CD4-positive, CD25-positive, alpha-beta regulatory T cell (primary cell): ENCODE measurements around the gene DIDO1. TPM values are rescaled to one million over a fixed set of nuclear protein-coding genes. Genes with fewer than 3 reads are reported as not detected.
A peak's percentile ranks its signal among the peaks of the same experiment; 100 is the strongest.

Experiments
- ATAC-seq, 2 donors: fragments of 150-1000 bp; cut with Tn5 transposase; one replicate each; pipeline ENCODE4 v1.10.0; 2021; ENCODE audit warnings: low read depth in 2 of 2, moderate number of reproducible peaks in 2 of 2, moderate library complexity in 1 of 2
- DNase-seq, 3 donors: peaks; one replicate each; pipeline versions ENCODE4 v3.0.0 to v3.0.0-alpha.2; 2012 to 2022; ENCODE audit warnings: mixed read lengths in 1 of 3
- H3K27ac ChIP-seq: one replicate; pipeline ENCODE4 v1.7.0; 2013; ENCODE audit warnings: mild to moderate bottlenecking, low read length; ENCODE audit not compliant: insufficient read depth, poor library complexity, severe bottlenecking
- H3K27me3 ChIP-seq: one replicate; pipeline ENCODE4 v1.7.0; 2013; ENCODE audit warnings: low read length; ENCODE audit not compliant: control insufficient read depth, insufficient read depth
- H3K36me3 ChIP-seq: one replicate; pipeline ENCODE4 v1.7.0; 2013; ENCODE audit warnings: mild to moderate bottlenecking, low read length, moderate library complexity; ENCODE audit not compliant: control insufficient read depth, insufficient read depth
- H3K4me1 ChIP-seq: 2 replicates; pipeline ENCODE4 v1.7.0; 2013; ENCODE audit warnings: mild to moderate bottlenecking, low read length; ENCODE audit not compliant: insufficient read depth, control insufficient read depth, poor library complexity, severe bottlenecking
- H3K4me3 ChIP-seq: one replicate; pipeline ENCODE4 v1.7.0; 2013; ENCODE audit warnings: low read depth, mild to moderate bottlenecking, low read length, moderate library complexity
- H3K9me3 ChIP-seq, 2 experiments: 1 replicate in 1 of 2; 2 replicates in 1 of 2; pipeline ENCODE4 v1.7.0; 2013; ENCODE audit warnings: low read length in 2 of 2, mild to moderate bottlenecking in 1 of 2, moderate library complexity in 1 of 2; ENCODE audit not compliant: control insufficient read depth in 2 of 2
- H3K27ac Mint-ChIP-seq, 3 donors: one replicate each; pipeline ENCODE4 v1.8.0; 2020 to 2022; ENCODE audit warnings: mild to moderate bottlenecking in 3 of 3, mixed read lengths in 3 of 3, moderate library complexity in 2 of 3
- H3K27me3 Mint-ChIP-seq: one replicate; pipeline ENCODE4 v1.8.0; 2022; ENCODE audit warnings: mild to moderate bottlenecking, mixed read lengths
- H3K36me3 Mint-ChIP-seq: one replicate; pipeline ENCODE4 v1.8.0; 2020; ENCODE audit warnings: mixed read lengths
- H3K4me1 Mint-ChIP-seq, 4 donors: one replicate each; pipeline ENCODE4 v1.8.0; 2020 to 2022; ENCODE audit warnings: mixed read lengths in 4 of 4, mild to moderate bottlenecking in 1 of 4
- H3K4me3 Mint-ChIP-seq, 4 donors: one replicate each; pipeline ENCODE4 v1.8.0; 2020 to 2022; ENCODE audit warnings: mild to moderate bottlenecking in 4 of 4, mixed read lengths in 4 of 4, moderate library complexity in 3 of 4
- H3K9me3 Mint-ChIP-seq, 7 donors: one replicate each; pipeline ENCODE4 v1.8.0; 2020 to 2022; ENCODE audit warnings: mixed read lengths in 7 of 7, mild to moderate bottlenecking in 3 of 7, moderate library complexity in 2 of 7
- polyA plus RNA-seq, 4 donors: library from polyadenylated mRNA; unstranded; fragments of 300-500 nt; fragmentation: Illumina TruSeq; gene quantifications; one replicate each; pipeline ENCODE4 v1.2.3, GENCODE V29; 2021
- total RNA-seq: library from RNA; stranded (reverse); gene quantifications from one replicate; pipeline ENCODE4 v1.2.3, GENCODE V29; 2022

Gene DIDO1
- total and polyA plus RNA-seq, 5 donors from 2014 or later = 30.9 to 80.8 (median 39.9) TPM

- H3K9me3 ChIP-seq = no peaks in the 10 kb centered on the region
- ATAC-seq = peak; percentile 42 to 47
- peak overlapping the region; percentile 88 for H3K27ac ChIP-seq
- H3K36me3 Mint-ChIP-seq = peaks cover 6% of the 10 kb centered on the region
- H3K36me3 ChIP-seq = peaks cover 4% of the 10 kb centered on the region
- no peaks in the 10 kb centered on the region for H3K27me3 ChIP-seq
- H3K4me3 ChIP-seq = peak overlapping the region; percentile 76
- peaks cover 42 to 92% (median 70%) of the 10 kb centered on the region in 4 donors for H3K4me1 Mint-ChIP-seq
- peak overlapping the region; percentile 69 to 91 (median 84) for H3K4me3 Mint-ChIP-seq
- H3K9me3 Mint-ChIP-seq = no peaks in the 10 kb centered on the region
- H3K27ac Mint-ChIP-seq = peak overlapping the region; percentile 57 to 89 (median 81)
- H3K4me1 ChIP-seq = peaks cover 93% of the 10 kb centered on the region
- no peaks in the 10 kb centered on the region for H3K27me3 Mint-ChIP-seq
- peak in 2 of 3 donors; percentile 49 to 80 for DNase-seq
These were observed 7.5 kb downstream of the DIDO1 start for GRCh38 chr20:62918831-62919230.

- no peaks in the 10 kb centered on the region for H3K9me3 Mint-ChIP-seq
- H3K27ac ChIP-seq = peak overlapping the region; percentile 88
- no peaks in the 10 kb centered on the region for H3K27me3 Mint-ChIP-seq
- H3K27me3 ChIP-seq = no peaks in the 10 kb centered on the region
- peak overlapping the region; percentile 57 to 89 (median 81) for H3K27ac Mint-ChIP-seq
- H3K36me3 ChIP-seq = peaks cover 11% of the 10 kb centered on the region
- peak overlapping the region; percentile 76 for H3K4me3 ChIP-seq
- H3K4me1 Mint-ChIP-seq = peaks cover 40 to 90% (median 69%) of the 10 kb centered on the region in 4 donors
- no peaks in the 10 kb centered on the region for H3K9me3 ChIP-seq
- H3K4me3 Mint-ChIP-seq = peak overlapping the region; percentile 69 to 91 (median 84)
- H3K36me3 Mint-ChIP-seq = peaks cover 7% of the 10 kb centered on the region
- peak; percentile 72 to 75 for ATAC-seq
- peak in 2 of 3 donors; percentile 43 to 87 for DNase-seq
- H3K4me1 ChIP-seq = peaks cover 91% of the 10 kb centered on the region
These were observed 8.2 kb downstream of the DIDO1 start for GRCh38 chr20:62918147-62918546.

- peak overlapping the region; percentile 76 for H3K4me3 ChIP-seq
- peaks cover 88% of the 10 kb centered on the region for H3K4me1 ChIP-seq
These were observed 8.6 kb downstream of the DIDO1 start for GRCh38 chr20:62917720-62918119.

GRCh38 chr20:62916703-62917476 is 9.4 kb downstream of the DIDO1 start:
- H3K4me1 Mint-ChIP-seq = peaks cover 36 to 86% (median 61%) of the 10 kb centered on the region in 4 donors
- peak overlapping the region; percentile 88 for H3K27ac ChIP-seq

More at GRCh38 chr20:62917720-62918119, 8.6 kb downstream of the DIDO1 start:
- DNase-seq (no peak), ATAC-seq (no peak)
- Mint-ChIP-seq H3K36me3 (peaks cover 7% of the 10 kb centered on the region), H3K9me3 (no peaks in the 10 kb centered on the region), H3K27ac (peak overlapping the region; percentile 57 to 89 (median 81)), H3K4me3 (peak overlapping the region; percentile 69 to 91 (median 84)), H3K4me1 (peaks cover 39 to 90% (median 66%) of the 10 kb centered on the region in 4 donors), H3K27me3 (no peaks in the 10 kb centered on the region)
- H3K36me3 ChIP-seq = peaks cover 15% of the 10 kb centered on the region
- H3K27me3 ChIP-seq = no peaks in the 10 kb centered on the region
- no peaks in the 10 kb centered on the region for H3K9me3 ChIP-seq
- peak overlapping the region; percentile 88 for H3K27ac ChIP-seq

GRCh38 chr20:62914970-62915457 is 11.3 kb downstream of the DIDO1 start:
- Histone ChIP-seq H3K9me3 (no peaks in the 10 kb centered on the region), H3K36me3 (peaks cover 41% of the 10 kb centered on the region), H3K27ac (no peak overlapping the region), H3K4me3 (peak overlapping the region; percentile 31), H3K4me1 (peaks cover 62% of the 10 kb centered on the region), H3K27me3 (no peaks in the 10 kb centered on the region)
- Mint-ChIP-seq H3K4me3 (peak overlapping the region in 3 of 4 donors; percentile 23 to 76 (median 64)), H3K27me3 (no peaks in the 10 kb centered on the region), H3K36me3 (peaks cover 16% of the 10 kb centered on the region), H3K4me1 (peaks cover 31 to 83% (median 53%) of the 10 kb centered on the region in 4 donors), H3K27ac (peak overlapping the region; percentile 60 to 79 (median 70)), H3K9me3 (no peaks in the 10 kb centered on the region)
- DNase-seq = no peak
- no peak for ATAC-seq

More at GRCh38 chr20:62916703-62917476, 9.4 kb downstream of the DIDO1 start:
- Mint-ChIP-seq H3K27ac (peak overlapping the region; percentile 31 to 92 (median 57)), H3K4me3 (peak overlapping the region; percentile 69 to 86 (median 81)), H3K9me3 (no peaks in the 10 kb centered on the region), H3K27me3 (no peaks in the 10 kb centered on the region), H3K36me3 (peaks cover 7% of the 10 kb centered on the region)
- peak overlapping the region; percentile 76 for H3K4me3 ChIP-seq
- DNase-seq (no peak), ATAC-seq (no peak)
- peaks cover 80% of the 10 kb centered on the region for H3K4me1 ChIP-seq
- H3K36me3 ChIP-seq = peaks cover 22% of the 10 kb centered on the region
- H3K27me3 ChIP-seq = no peaks in the 10 kb centered on the region
- H3K9me3 ChIP-seq = no peaks in the 10 kb centered on the region

- peaks cover 56% of the 10 kb centered on the region for H3K4me1 ChIP-seq
- H3K36me3 ChIP-seq = peaks cover 46% of the 10 kb centered on the region
- H3K27me3 Mint-ChIP-seq = no peaks in the 10 kb centered on the region
- ATAC-seq (no peak), DNase-seq (no peak)
- peaks cover 21% of the 10 kb centered on the region for H3K36me3 Mint-ChIP-seq
- no peaks in the 10 kb centered on the region for H3K27me3 ChIP-seq
- peak overlapping the region; percentile 34 for H3K27ac ChIP-seq
- H3K9me3 Mint-ChIP-seq = no peaks in the 10 kb centered on the region
- H3K4me1 Mint-ChIP-seq = peaks cover 31 to 81% (median 53%) of the 10 kb centered on the region in 4 donors
- peak overlapping the region in 1 of 3 donors; percentile 79 for H3K27ac Mint-ChIP-seq
- peak overlapping the region; percentile 18 for H3K4me3 ChIP-seq
- no peaks in the 10 kb centered on the region for H3K9me3 ChIP-seq
- H3K4me3 Mint-ChIP-seq = no peak overlapping the region
These were observed 11.9 kb downstream of the DIDO1 start for GRCh38 chr20:62914436-62914835.

- no peaks in the 10 kb centered on the region for H3K27me3 ChIP-seq
- H3K4me3 ChIP-seq = no peak overlapping the region
- Mint-ChIP-seq H3K4me1 (peaks cover 20 to 71% (median 41%) of the 10 kb centered on the region in 4 donors), H3K36me3 (peaks cover 28% of the 10 kb centered on the region), H3K9me3 (no peaks in the 10 kb centered on the region), H3K4me3 (peak overlapping the region in 1 of 4 donors; percentile 58), H3K27me3 (no peaks in the 10 kb centered on the region), H3K27ac (peak overlapping the region in 1 of 3 donors; percentile 71)
- H3K27ac ChIP-seq = no peak overlapping the region
- DNase-seq = no peak
- H3K9me3 ChIP-seq = no peaks in the 10 kb centered on the region
- H3K36me3 ChIP-seq = peaks cover 59% of the 10 kb centered on the region
- H3K4me1 ChIP-seq = peaks cover 43% of the 10 kb centered on the region
- no peak for ATAC-seq
These were observed 13.2 kb downstream of the DIDO1 start for GRCh38 chr20:62913043-62913630.
